IMR-90 (cell line): ENCODE data around the gene PARVB.

ENCODE experiments used
- MAFK ChIP-seq: IDR thresholded peaks from 2 replicates; pipeline ENCODE4 v1.6.1; 2012; ENCODE audit warnings: low read depth, low read length, improper control_type of control experiment
- MXI1 ChIP-seq: IDR thresholded peaks from 2 replicates; pipeline ENCODE4 v1.6.1; 2012; ENCODE audit warnings: low read depth, mild to moderate bottlenecking, low read length, moderate library complexity, borderline replicate concordance
- POLR2A ChIP-seq: IDR thresholded peaks from 2 replicates; pipeline ENCODE4 v1.6.1; 2012; ENCODE audit warnings: mild to moderate bottlenecking, low read depth, low read length
- TF ChIP-seq, protein P1 (sequence below): conservative IDR thresholded peaks from 2 replicates; pipeline ENCODE4 v1.5.1; 2012; ENCODE audit warnings: mild to moderate bottlenecking, low read depth, low read length, improper control_type of control experiment

GRCh38 chr22:44186121-44186510 lies 162.0 kb downstream of the PARVB start:
- TF ChIP-seq POLR2A (no peak), MXI1 (no peak), MAFK (no peak)
- TF ChIP-seq, protein P1, sequence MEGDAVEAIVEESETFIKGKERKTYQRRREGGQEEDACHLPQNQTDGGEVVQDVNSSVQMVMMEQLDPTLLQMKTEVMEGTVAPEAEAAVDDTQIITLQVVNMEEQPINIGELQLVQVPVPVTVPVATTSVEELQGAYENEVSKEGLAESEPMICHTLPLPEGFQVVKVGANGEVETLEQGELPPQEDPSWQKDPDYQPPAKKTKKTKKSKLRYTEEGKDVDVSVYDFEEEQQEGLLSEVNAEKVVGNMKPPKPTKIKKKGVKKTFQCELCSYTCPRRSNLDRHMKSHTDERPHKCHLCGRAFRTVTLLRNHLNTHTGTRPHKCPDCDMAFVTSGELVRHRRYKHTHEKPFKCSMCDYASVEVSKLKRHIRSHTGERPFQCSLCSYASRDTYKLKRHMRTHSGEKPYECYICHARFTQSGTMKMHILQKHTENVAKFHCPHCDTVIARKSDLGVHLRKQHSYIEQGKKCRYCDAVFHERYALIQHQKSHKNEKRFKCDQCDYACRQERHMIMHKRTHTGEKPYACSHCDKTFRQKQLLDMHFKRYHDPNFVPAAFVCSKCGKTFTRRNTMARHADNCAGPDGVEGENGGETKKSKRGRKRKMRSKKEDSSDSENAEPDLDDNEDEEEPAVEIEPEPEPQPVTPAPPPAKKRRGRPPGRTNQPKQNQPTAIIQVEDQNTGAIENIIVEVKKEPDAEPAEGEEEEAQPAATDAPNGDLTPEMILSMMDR, result no peak
